Pancreas (tissue), 10 donors: Measurements from ENCODE around the gene MRGPRG. TPM values are rescaled to one million over a fixed set of nuclear protein-coding genes. Genes with fewer than 3 reads are reported as not detected.

ENCODE experiments used
- ATAC-seq, 4 donors: fragments of 200-7000 bp; cut with Tn5 transposase; one replicate each; pipeline versions ENCODE4 v1.8.0 to v1.9.1; 2020; ENCODE audit warnings: mild to moderate bottlenecking in 4 of 4, moderate library complexity in 4 of 4
- DNase-seq, 6 donors: peaks; one replicate each; pipeline ENCODE4 v3.0.0-alpha.2; 2020
- FAIRE-seq: peaks from 2 replicates; lab custom pipeline; 2012; peaks lifted over from hg19 to GRCh38; lab: Jason Lieb, UNC
- H3K27ac ChIP-seq, 4 donors: fragments of 200-600 bp; sonication (generic); 1 replicate in 3 of 4; 2 replicates in 1 of 4; pipeline versions ENCODE4 v1.5.0 to v1.8.0; 2020
- H3K27me3 ChIP-seq, 4 donors: fragments of 200-600 bp; one replicate each; pipeline ENCODE4 v1.8.0; 2021
- H3K36me3 ChIP-seq, 3 donors: fragments of 200-600 bp; sonication (generic) in 1 of 3; one replicate each; pipeline versions ENCODE4 v1.5.0 to v1.8.0; 2020 to 2021
- H3K4me1 ChIP-seq, 3 donors: fragments of 200-600 bp; one replicate each; pipeline ENCODE4 v1.8.0; 2021
- H3K4me3 ChIP-seq, 4 donors: fragments of 200-600 bp; sonication (generic) in 2 of 4; one replicate each; pipeline versions ENCODE4 v1.5.0 to v1.8.0; 2020 to 2021
- H3K9me3 ChIP-seq, 4 donors: fragments of 200-600 bp; one replicate each; pipeline ENCODE4 v1.8.0; 2021
- WGBS, 2 donors: extraction: QIAGEN DNeasy Blood & Tissue Kit; methylation state at CpG; one replicate each; pipeline ENCODE4 v1.1.7; 2013; 5-methylcytosine and 5-hydroxymethylcytosine counted together
- intact Hi-C, 3 donors: fragments of 100-400 bp; cut with DNase I; formaldehyde crosslinking; loops; one replicate each; pipeline versions ENCODE4 v1.11.1 to v1.14.2; 2022
- polyA plus RNA-seq, 2 donors: library from polyadenylated mRNA; stranded (reverse); fragments of 200-250 nt; gene quantifications; one replicate each; pipeline ENCODE4 v1.2.3, GENCODE V29; 2013
- total RNA-seq, 6 donors: library from RNA; stranded (reverse); fragmentation: NEBNext Ultra II Directional in 4 of 6; extraction: Animal tissue kit (Norgen Biotek cat#: 25700) in 4 of 6; gene quantifications; one replicate each; pipeline versions ENCODE4 v1.2.1 to v1.2.4, GENCODE V29; 2021 to 2023
- TF ChIP-seq, protein P1 (sequence below), 4 donors: fragments of 200-600 bp; sonication (generic) in 3 of 4; IDR thresholded peaks; one replicate each; pipeline versions ENCODE4 v1.5.0 to v1.8.0; 2021; ENCODE audit warnings: antibody characterized with exemption in 4 of 4
- donor health status: healthy with polysubstance abuse.
- donor health status: DM: no; HTN: no; CAD: no; lungs with moderate emphysema.
- donor health status: DM: no; HTN: no; CAD: no.
- donor health status: control.
- donor health status: control.
- donor health status: Bipolar disorder and iron deficiency.
- donor health status: DM: yes; HTN: yes; CAD: no.
- donor health status: DM: no; HTN: no; CAD: no.
- donor health status: DM: no; HTN: no; CAD: no.
- donor health status: DM: yes; HTN: yes; CAD: no.

Gene MRGPRG
- total and polyA plus RNA-seq, 8 donors = not detected

DNA sequence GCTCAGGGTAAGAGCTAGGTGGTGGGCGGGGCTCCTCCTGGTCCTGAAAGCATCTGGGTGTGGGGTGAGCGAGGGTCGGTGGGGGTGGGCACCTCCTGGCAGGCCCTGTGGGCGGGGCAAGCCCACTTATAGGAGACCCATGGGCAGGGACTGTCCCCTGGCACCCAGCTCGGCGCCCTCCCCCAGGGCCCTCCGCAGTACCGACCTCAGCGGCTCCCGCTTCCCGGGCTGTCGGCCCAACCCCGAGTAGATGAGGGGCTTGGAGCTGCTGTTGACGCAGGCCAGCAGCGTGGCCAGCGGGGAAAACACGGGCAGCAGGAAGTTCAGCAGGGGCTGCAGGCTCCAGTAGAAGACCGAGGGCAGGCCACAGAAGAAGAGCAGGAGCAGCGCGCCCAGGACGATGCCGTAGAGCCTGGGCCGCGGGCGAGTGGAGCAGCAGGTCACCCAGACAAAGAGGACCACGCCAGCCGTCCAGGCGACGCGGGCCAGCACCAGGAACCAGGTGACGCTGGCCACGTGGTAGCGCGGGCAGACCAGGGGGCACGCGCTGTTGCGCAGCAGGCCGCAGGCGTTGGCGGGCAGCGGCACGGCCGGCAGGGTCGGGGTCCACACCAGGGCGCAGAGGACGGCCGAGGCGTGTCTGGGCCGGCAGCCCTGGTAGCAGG is 663 bp downstream of the MRGPRG start:
- Histone ChIP-seq H3K9me3 (no peaks in the 10 kb centered on the region), H3K4me1 (no peaks in the 10 kb centered on the region), H3K27ac (no peak overlapping the region), H3K27me3 (peaks cover 0 to 5% (median 0%) of the 10 kb centered on the region in 4 donors), H3K4me3 (no peak overlapping the region), H3K36me3 (no peaks in the 10 kb centered on the region)
- WGBS, 2 donors = 76 to 86% methylated on average over 47 to 49 of the region's 49 CpGs
- intact Hi-C loops = loop anchor here in 1 of 3 donors (5.0 to 10.0 kb wide), 2 partner anchors 113 to 181 kb away; no protein-coding TSS in a partner anchor
- FAIRE-seq (no peak), DNase-seq (peak in 3 of 6 donors; percentile 31 to 70 (median 53)), ATAC-seq (no peak)
- TF ChIP-seq, protein P1, sequence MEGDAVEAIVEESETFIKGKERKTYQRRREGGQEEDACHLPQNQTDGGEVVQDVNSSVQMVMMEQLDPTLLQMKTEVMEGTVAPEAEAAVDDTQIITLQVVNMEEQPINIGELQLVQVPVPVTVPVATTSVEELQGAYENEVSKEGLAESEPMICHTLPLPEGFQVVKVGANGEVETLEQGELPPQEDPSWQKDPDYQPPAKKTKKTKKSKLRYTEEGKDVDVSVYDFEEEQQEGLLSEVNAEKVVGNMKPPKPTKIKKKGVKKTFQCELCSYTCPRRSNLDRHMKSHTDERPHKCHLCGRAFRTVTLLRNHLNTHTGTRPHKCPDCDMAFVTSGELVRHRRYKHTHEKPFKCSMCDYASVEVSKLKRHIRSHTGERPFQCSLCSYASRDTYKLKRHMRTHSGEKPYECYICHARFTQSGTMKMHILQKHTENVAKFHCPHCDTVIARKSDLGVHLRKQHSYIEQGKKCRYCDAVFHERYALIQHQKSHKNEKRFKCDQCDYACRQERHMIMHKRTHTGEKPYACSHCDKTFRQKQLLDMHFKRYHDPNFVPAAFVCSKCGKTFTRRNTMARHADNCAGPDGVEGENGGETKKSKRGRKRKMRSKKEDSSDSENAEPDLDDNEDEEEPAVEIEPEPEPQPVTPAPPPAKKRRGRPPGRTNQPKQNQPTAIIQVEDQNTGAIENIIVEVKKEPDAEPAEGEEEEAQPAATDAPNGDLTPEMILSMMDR (IDR thresholded peaks at IDR 0.05) = no peak

DNA sequence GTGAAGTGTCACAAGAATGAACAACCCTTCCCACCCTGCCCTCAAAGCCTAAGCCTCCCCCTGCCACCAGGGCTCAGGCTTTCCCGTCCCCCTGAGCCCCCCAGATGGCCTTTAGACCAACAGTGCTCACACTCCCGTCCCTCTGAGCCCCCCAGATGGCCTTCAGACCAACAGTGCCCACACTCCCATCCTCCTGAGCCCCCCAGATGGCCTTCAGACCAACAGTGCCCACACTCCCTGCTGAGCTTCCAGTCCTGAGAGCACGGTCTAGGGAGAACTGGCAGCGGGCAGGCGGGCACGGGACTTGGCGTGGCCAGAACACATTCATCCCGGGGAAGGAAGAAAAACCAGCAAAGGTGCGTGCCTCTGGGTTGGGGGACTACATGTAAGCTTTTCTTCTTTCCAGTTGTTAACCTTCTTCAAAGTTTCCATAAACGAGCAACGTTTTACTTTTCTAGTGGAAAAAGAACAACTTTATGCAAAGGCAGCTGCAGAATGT is 2.5 kb downstream of the MRGPRG start:
- TF ChIP-seq, protein P1 (IDR thresholded peaks at IDR 0.05) = no peak
- Histone ChIP-seq H3K4me1 (no peaks in the 10 kb centered on the region), H3K36me3 (no peaks in the 10 kb centered on the region), H3K27ac (no peak overlapping the region), H3K9me3 (no peaks in the 10 kb centered on the region), H3K4me3 (no peak overlapping the region), H3K27me3 (peaks cover 0 to 5% (median 0%) of the 10 kb centered on the region in 4 donors)
- intact Hi-C loops = loop anchor here in 1 of 3 donors (5.0 to 10.0 kb wide), 2 partner anchors 111 to 179 kb away; no protein-coding TSS in a partner anchor
- DNase-seq (no peak), ATAC-seq (no peak), FAIRE-seq (no peak)
- WGBS, 2 donors = 53 to 62% methylated on average over 11 of the region's 11 CpGs

DNA sequence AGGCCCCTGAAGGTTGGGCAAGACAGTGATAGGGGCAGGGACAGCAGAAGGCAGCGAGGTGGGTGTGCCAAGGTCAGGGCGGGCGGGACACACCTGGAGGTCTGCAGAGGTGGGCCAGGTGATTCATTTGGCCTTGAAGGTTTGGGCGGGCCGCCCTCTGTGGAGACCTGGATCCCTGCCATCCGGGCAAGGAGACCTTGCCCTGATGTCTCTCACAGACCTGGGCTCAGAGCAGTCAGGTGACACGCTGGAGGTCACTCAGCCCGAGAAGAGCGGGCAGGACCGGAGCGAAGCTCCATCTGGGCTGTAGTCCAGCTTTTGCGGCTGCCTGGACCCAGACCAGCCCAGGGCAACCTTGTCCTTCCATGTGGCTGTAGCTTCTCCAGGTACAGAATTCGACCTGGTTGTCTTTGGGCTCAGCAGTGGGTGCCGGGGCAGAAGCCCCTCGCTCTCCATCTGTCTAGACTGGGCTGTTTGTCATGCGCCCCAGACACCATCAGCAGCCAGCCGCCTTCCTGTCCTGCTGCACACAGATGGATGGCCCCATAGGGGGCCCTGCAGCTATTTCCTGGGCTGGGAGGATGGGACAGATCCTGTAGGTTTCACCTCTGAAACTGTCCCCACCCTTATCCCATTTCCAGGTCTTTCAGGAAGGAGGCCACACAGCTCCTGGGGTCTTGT is 3.1 kb downstream of the MRGPRG start:
- peak in 2 of 6 donors; percentile 56 to 62 for DNase-seq
- no peaks in the 10 kb centered on the region for H3K36me3 ChIP-seq
- H3K27ac ChIP-seq = no peak overlapping the region
- TF ChIP-seq, protein P1 (IDR thresholded peaks at IDR 0.05) = no peak
- no peak for FAIRE-seq
- H3K4me1 ChIP-seq = no peaks in the 10 kb centered on the region
- WGBS, 2 donors = 29 to 37% methylated on average over 16 to 17 of the region's 17 CpGs
- peak in 1 of 4 donors; percentile 38 for ATAC-seq
- no peak overlapping the region for H3K4me3 ChIP-seq
- peaks cover 0 to 5% (median 0%) of the 10 kb centered on the region in 4 donors for H3K27me3 ChIP-seq
- no peaks in the 10 kb centered on the region for H3K9me3 ChIP-seq
- intact Hi-C loops = loop anchor here in 1 of 3 donors (5.0 to 10.0 kb wide), 2 partner anchors 111 to 178 kb away; no protein-coding TSS in a partner anchor

DNA sequence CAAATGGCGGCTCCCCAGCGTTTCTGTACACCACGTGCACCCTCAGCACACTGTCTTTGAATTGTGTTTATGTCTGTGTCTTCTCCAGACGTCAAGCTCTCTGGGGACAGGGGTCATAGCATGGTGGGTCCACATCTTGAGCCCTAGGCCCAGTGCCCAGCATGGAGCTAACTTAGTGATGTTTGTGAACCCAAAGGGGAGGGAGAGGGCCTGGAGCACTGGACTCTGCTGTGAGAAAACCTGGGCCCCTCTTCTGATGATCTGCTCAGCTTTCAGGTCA is 4.3 kb downstream of the MRGPRG start:
- 61 to 71% methylated on average over 4 of the region's 4 CpGs for WGBS, 2 donors
- intact Hi-C loops = loop anchor here in 1 of 3 donors (10.0 kb wide), 1 partner anchor 110 kb away; no protein-coding TSS in a partner anchor
- Histone ChIP-seq H3K27me3 (peaks cover 0 to 5% (median 0%) of the 10 kb centered on the region in 4 donors), H3K4me1 (no peaks in the 10 kb centered on the region), H3K4me3 (no peak overlapping the region), H3K9me3 (no peaks in the 10 kb centered on the region), H3K27ac (no peak overlapping the region), H3K36me3 (no peaks in the 10 kb centered on the region)
- ATAC-seq (no peak), FAIRE-seq (no peak), DNase-seq (no peak)
- TF ChIP-seq, protein P1 (IDR thresholded peaks at IDR 0.05) = no peak
